Measurements from ENCODE around the gene TOPBP1. TPM values are rescaled to one million over a fixed set of nuclear protein-coding genes. Genes with fewer than 3 reads are reported as not detected.

Gene TOPBP1
- total RNA-seq, 1 donor from 2014 or later: 23.9 TPM

DNA sequence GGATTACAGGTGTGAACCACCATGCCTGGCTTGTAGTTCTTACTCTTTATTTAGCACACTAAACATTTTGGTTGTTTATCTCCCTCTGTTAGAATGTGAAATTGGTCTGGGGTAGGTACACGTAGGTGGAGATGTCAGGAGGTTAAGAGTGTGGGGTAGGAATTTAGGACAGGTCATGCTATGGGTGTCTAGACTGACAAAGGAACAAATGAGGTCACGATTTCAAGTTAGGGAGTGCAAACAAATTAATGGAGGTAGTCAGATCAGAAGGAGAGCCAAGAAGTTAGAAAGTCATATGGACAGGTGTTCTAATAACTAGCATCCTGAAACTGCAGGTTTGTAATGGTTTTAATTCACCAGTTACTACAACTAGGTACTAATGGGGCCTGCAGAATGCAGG is 68.5 kb downstream of the TOPBP1 start:
- no peaks in the 10 kb centered on the region for H3K9me3 ChIP-seq (ENCODE audit: insufficient read depth, low read depth, low read length)

DNA sequence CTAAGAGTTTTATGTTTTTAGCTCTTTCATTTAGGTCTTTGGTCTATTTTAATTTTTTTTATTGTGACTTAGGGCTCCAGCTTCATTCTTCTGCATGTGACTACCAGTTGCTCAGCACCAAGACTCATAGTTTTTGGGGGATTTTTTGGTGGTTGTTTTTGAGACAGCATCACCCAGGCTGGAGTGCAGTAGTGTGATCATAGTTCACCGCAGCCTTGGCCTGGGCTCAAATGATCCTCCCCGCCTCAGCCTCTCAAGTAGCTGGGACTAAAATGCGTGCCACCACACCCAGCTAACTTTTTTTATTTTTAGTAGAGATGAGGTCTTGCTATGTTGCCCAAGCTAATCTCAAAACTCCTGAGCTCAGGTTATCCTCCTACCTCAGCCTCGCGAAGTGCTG is 68.9 kb downstream of the TOPBP1 start:
- DNase-seq (ENCODE audit: low read depth) (no peak), FAIRE-seq (no peak)
- H3K4me1 Mint-ChIP-seq (ENCODE audit: low read depth, unreplicated experiment): peaks cover 34% of the 10 kb centered on the region
- H3K27me3 Mint-ChIP-seq (ENCODE audit: low read depth, unreplicated experiment): no peaks in the 10 kb centered on the region
- H3K9me3 Mint-ChIP-seq (ENCODE audit: unreplicated experiment): no peaks in the 10 kb centered on the region
- Histone ChIP-seq H3K4me3 (ENCODE audit: insufficient read depth, low read depth, low read length) (no peak overlapping the region), H3K79me2 (ENCODE audit: insufficient read depth, low read length) (peaks cover 14% of the 10 kb centered on the region), H3K4me1 (ENCODE audit: insufficient read depth, low read length) (peaks cover 18% of the 10 kb centered on the region), H4K20me1 (ENCODE audit: insufficient read depth, low read length) (peaks cover 23% of the 10 kb centered on the region), H2AFZ (ENCODE audit: low read depth, low read length) (no peak overlapping the region), H3K4me2 (ENCODE audit: low read length) (no peak overlapping the region), H3K27ac (ENCODE audit: low read depth, low read length) (no peak overlapping the region), H3K9ac (ENCODE audit: low read length) (no peak overlapping the region), H3K27me3 (ENCODE audit: insufficient read depth, low read length) (no peaks in the 10 kb centered on the region), H3K9me3 (ENCODE audit: insufficient read depth, low read depth, low read length) (no peaks in the 10 kb centered on the region), H3K36me3 (ENCODE audit: insufficient read depth, low read length) (peaks cover 21% of the 10 kb centered on the region)
- no peak overlapping the region for H3K4me3 Mint-ChIP-seq (ENCODE audit: unreplicated experiment)
- H3K36me3 Mint-ChIP-seq (ENCODE audit: low read depth, unreplicated experiment): peaks cover 5% of the 10 kb centered on the region
- TF ChIP-seq EZH2 (IDR thresholded peaks at IDR 0.05; ENCODE audit: insufficient read depth, low read length): no peak
- TF ChIP-seq, protein P1, sequence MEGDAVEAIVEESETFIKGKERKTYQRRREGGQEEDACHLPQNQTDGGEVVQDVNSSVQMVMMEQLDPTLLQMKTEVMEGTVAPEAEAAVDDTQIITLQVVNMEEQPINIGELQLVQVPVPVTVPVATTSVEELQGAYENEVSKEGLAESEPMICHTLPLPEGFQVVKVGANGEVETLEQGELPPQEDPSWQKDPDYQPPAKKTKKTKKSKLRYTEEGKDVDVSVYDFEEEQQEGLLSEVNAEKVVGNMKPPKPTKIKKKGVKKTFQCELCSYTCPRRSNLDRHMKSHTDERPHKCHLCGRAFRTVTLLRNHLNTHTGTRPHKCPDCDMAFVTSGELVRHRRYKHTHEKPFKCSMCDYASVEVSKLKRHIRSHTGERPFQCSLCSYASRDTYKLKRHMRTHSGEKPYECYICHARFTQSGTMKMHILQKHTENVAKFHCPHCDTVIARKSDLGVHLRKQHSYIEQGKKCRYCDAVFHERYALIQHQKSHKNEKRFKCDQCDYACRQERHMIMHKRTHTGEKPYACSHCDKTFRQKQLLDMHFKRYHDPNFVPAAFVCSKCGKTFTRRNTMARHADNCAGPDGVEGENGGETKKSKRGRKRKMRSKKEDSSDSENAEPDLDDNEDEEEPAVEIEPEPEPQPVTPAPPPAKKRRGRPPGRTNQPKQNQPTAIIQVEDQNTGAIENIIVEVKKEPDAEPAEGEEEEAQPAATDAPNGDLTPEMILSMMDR (IDR thresholded peaks at IDR 0.05; ENCODE audit: insufficient read depth, low read depth, low read length): no peak
- H3K27ac Mint-ChIP-seq (ENCODE audit: unreplicated experiment): no peak overlapping the region

More for the DNA sequence above, 68.5 kb downstream of the TOPBP1 start:
- Mint-ChIP-seq H3K4me1 (ENCODE audit: low read depth, unreplicated experiment) (peaks cover 38% of the 10 kb centered on the region), H3K27me3 (ENCODE audit: low read depth, unreplicated experiment) (no peaks in the 10 kb centered on the region), H3K36me3 (ENCODE audit: low read depth, unreplicated experiment) (peaks cover 5% of the 10 kb centered on the region), H3K27ac (ENCODE audit: unreplicated experiment) (no peak overlapping the region), H3K4me3 (ENCODE audit: unreplicated experiment) (no peak overlapping the region), H3K9me3 (ENCODE audit: unreplicated experiment) (no peaks in the 10 kb centered on the region)
- H3K27ac ChIP-seq (ENCODE audit: low read depth, low read length): no peak overlapping the region
- H3K4me1 ChIP-seq (ENCODE audit: insufficient read depth, low read length): peaks cover 18% of the 10 kb centered on the region
- no peak overlapping the region for H3K4me3 ChIP-seq (ENCODE audit: insufficient read depth, low read depth, low read length)
- peaks cover 17% of the 10 kb centered on the region for H3K36me3 ChIP-seq (ENCODE audit: insufficient read depth, low read length)
- peaks cover 11% of the 10 kb centered on the region for H3K79me2 ChIP-seq (ENCODE audit: insufficient read depth, low read length)
- no peak overlapping the region for H2AFZ ChIP-seq (ENCODE audit: low read depth, low read length)
- TF ChIP-seq, protein P1 (IDR thresholded peaks at IDR 0.05; ENCODE audit: insufficient read depth, low read depth, low read length): no peak
- TF ChIP-seq EZH2 (IDR thresholded peaks at IDR 0.05; ENCODE audit: insufficient read depth, low read length): no peak
- H3K4me2 ChIP-seq (ENCODE audit: low read length): no peak overlapping the region
- H4K20me1 ChIP-seq (ENCODE audit: insufficient read depth, low read length): peaks cover 19% of the 10 kb centered on the region
- H3K9ac ChIP-seq (ENCODE audit: low read length): no peak overlapping the region
- no peak for FAIRE-seq
- no peaks in the 10 kb centered on the region for H3K27me3 ChIP-seq (ENCODE audit: insufficient read depth, low read length)
- no peak for DNase-seq (ENCODE audit: low read depth)

DNA sequence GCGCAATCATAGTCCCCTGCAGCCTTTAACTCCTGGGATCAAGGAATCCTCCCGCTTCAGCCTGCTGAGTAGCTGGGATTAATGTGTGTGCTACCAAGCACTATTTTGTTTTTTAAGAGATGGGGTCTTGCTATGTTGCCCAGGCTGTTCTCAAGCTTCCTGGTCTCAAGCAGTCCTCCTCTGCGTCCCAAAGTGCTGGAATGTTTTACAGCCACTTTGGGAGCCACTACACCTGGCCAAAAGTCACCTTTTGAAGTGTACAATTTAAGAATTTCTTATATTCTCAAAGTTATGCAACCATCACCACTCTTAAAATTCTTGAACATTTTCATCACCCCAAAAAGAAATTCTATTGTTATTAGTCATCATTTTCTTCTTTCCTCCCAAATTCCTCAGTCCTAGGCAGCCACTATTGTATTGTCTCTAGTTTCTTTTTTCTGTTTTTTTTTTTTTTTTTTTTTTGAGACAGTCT is 70.4 kb downstream of the TOPBP1 start:
- peaks cover 8% of the 10 kb centered on the region for H3K36me3 Mint-ChIP-seq (ENCODE audit: low read depth, unreplicated experiment)
- Histone ChIP-seq H3K79me2 (ENCODE audit: insufficient read depth, low read length) (peaks cover 26% of the 10 kb centered on the region), H3K4me3 (ENCODE audit: insufficient read depth, low read depth, low read length) (no peak overlapping the region), H3K4me1 (ENCODE audit: insufficient read depth, low read length) (peaks cover 18% of the 10 kb centered on the region), H4K20me1 (ENCODE audit: insufficient read depth, low read length) (peaks cover 35% of the 10 kb centered on the region), H3K4me2 (ENCODE audit: low read length) (no peak overlapping the region), H3K27ac (ENCODE audit: low read depth, low read length) (peak overlapping the region; percentile 24), H3K36me3 (ENCODE audit: insufficient read depth, low read length) (peaks cover 35% of the 10 kb centered on the region), H3K9me3 (ENCODE audit: insufficient read depth, low read depth, low read length) (no peaks in the 10 kb centered on the region), H2AFZ (ENCODE audit: low read depth, low read length) (no peak overlapping the region), H3K9ac (ENCODE audit: low read length) (no peak overlapping the region), H3K27me3 (ENCODE audit: insufficient read depth, low read length) (no peaks in the 10 kb centered on the region)
- H3K27ac Mint-ChIP-seq (ENCODE audit: unreplicated experiment): peak overlapping the region; percentile 60
- no peaks in the 10 kb centered on the region for H3K9me3 Mint-ChIP-seq (ENCODE audit: unreplicated experiment)
- FAIRE-seq (peak; percentile 79), DNase-seq (ENCODE audit: low read depth) (peak; percentile 66)
- no peak overlapping the region for H3K4me3 Mint-ChIP-seq (ENCODE audit: unreplicated experiment)
- H3K4me1 Mint-ChIP-seq (ENCODE audit: low read depth, unreplicated experiment): peaks cover 37% of the 10 kb centered on the region
- TF ChIP-seq EZH2 (IDR thresholded peaks at IDR 0.05; ENCODE audit: insufficient read depth, low read length): no peak
- TF ChIP-seq, protein P1 (IDR thresholded peaks at IDR 0.05; ENCODE audit: insufficient read depth, low read depth, low read length): no peak
- no peaks in the 10 kb centered on the region for H3K27me3 Mint-ChIP-seq (ENCODE audit: low read depth, unreplicated experiment)
